Neural cell (in vitro differentiated cells): ENCODE data around the gene RBFOX2. TPM values are rescaled to one million over a fixed set of nuclear protein-coding genes. Genes with fewer than 3 reads are reported as not detected.

Experiments used
- H2AFZ ChIP-seq: fragments of 200-600, 300-800 bp; sonication (generic), shearing (Covaris generic); 2 replicates; pipeline ENCODE4 v1.6.0; 2014; ENCODE audit warnings: low read depth, mild to moderate bottlenecking, antibody characterized with exemption, low read length, moderate library complexity
- H3F3A ChIP-seq: fragments of 200-600 bp; shearing (Covaris generic); 2 replicates; pipeline ENCODE4 v1.6.1; 2016; ENCODE audit warnings: mild to moderate bottlenecking, moderate library complexity, mixed read lengths, antibody characterized with exemption, low read length; ENCODE audit not compliant: insufficient read depth, poor library complexity, severe bottlenecking
- H3K27ac ChIP-seq: fragments of 200-600, 300-800 bp; sonication (generic), shearing (Covaris generic); 2 replicates; pipeline ENCODE4 v1.5.1; 2014; ENCODE audit warnings: mild to moderate bottlenecking, low read length, moderate library complexity
- H3K27me3 ChIP-seq: fragments of 300-800, 200-600 bp; sonication (generic), shearing (Covaris generic); 2 replicates; pipeline ENCODE4 v1.6.0; 2014; ENCODE audit warnings: mild to moderate bottlenecking, low read depth, low read length, moderate library complexity; ENCODE audit not compliant: insufficient read depth
- H3K36me3 ChIP-seq: fragments of 300-800, 200-600 bp; sonication (generic), shearing (Covaris generic); 2 replicates; pipeline ENCODE4 v1.5.1; 2014; ENCODE audit warnings: mild to moderate bottlenecking, antibody characterized with exemption, low read length, moderate library complexity; ENCODE audit not compliant: insufficient read depth
- H3K4me2 ChIP-seq: fragments of 300-800, 200-600 bp; sonication (generic), shearing (Covaris generic); 2 replicates; pipeline ENCODE4 v1.6.0; 2014; ENCODE audit warnings: mild to moderate bottlenecking, low read length
- H3K4me3 ChIP-seq: fragments of 300-800, 200-600 bp; sonication (generic), shearing (Covaris generic); 2 replicates; pipeline ENCODE4 v1.5.1; 2014; ENCODE audit warnings: mild to moderate bottlenecking, low read length, moderate library complexity
- H3K79me2 ChIP-seq: fragments of 200-600 bp; shearing (Covaris generic); replicated peaks from 2 replicates; pipeline ENCODE4 v1.6.0; 2014; ENCODE audit warnings: mild to moderate bottlenecking, low read length, moderate library complexity; ENCODE audit not compliant: insufficient read depth
- H3K9ac ChIP-seq: fragments of 300-800, 200-600 bp; sonication (generic), shearing (Covaris generic); 2 replicates; pipeline ENCODE4 v1.6.1; 2016; ENCODE audit warnings: mild to moderate bottlenecking, low read length, mixed read lengths
- H3K9me2 ChIP-seq: fragments of 200-600 bp; shearing (Covaris generic); 2 replicates; pipeline ENCODE4 v1.6.1; 2016; ENCODE audit warnings: mild to moderate bottlenecking, low read length, mixed read lengths; ENCODE audit not compliant: insufficient read depth
- H3K9me3 ChIP-seq: fragments of 200-600, 300-800 bp; sonication (generic), shearing (Covaris generic); 2 replicates; pipeline ENCODE4 v1.6.1; 2016; ENCODE audit warnings: mild to moderate bottlenecking, mixed run types, low read length, moderate library complexity, mixed read lengths
- H4K20me1 ChIP-seq: fragments of 200-600 bp; shearing (Covaris generic); 2 replicates; pipeline ENCODE4 v1.6.1; 2016; ENCODE audit warnings: mild to moderate bottlenecking, mixed run types; ENCODE audit not compliant: insufficient read depth
- CTCF ChIP-seq: fragments of 450-650 bp; IDR thresholded peaks from 2 replicates; pipeline ENCODE4 v1.5.1; 2014; ENCODE audit warnings: antibody characterized with exemption, mild to moderate bottlenecking, moderate library complexity; ENCODE audit not compliant: poor library complexity, severe bottlenecking
- EP300 ChIP-seq: fragments of 450-650 bp; conservative IDR thresholded peaks from 2 replicates; pipeline ENCODE4 v1.6.1; 2014; ENCODE audit warnings: antibody characterized with exemption, mild to moderate bottlenecking, moderate library complexity; ENCODE audit not compliant: poor library complexity, severe bottlenecking
- EZH2 ChIP-seq: fragments of 200-600, 300-800 bp; shearing (Covaris generic), sonication (generic); IDR thresholded peaks from 2 replicates; pipeline ENCODE4 v1.6.1; 2014; ENCODE audit warnings: antibody characterized with exemption, low read length, borderline replicate concordance, mild to moderate bottlenecking; ENCODE audit not compliant: insufficient read depth, poor library complexity, severe bottlenecking
- MXI1 ChIP-seq: fragments of 450-650 bp; conservative IDR thresholded peaks from 2 replicates; pipeline ENCODE4 v1.6.1; 2014; ENCODE audit warnings: antibody characterized with exemption, mild to moderate bottlenecking; ENCODE audit not compliant: poor library complexity, severe bottlenecking
- POLR2AphosphoS5 ChIP-seq: IDR thresholded peaks from 2 replicates; pipeline ENCODE4 v1.6.1; 2012
- RAD21 ChIP-seq: fragments of 450-650 bp; conservative IDR thresholded peaks from 2 replicates; pipeline ENCODE4 v1.6.1; 2014; ENCODE audit warnings: antibody characterized with exemption, mild to moderate bottlenecking, moderate library complexity
- REST ChIP-seq: IDR thresholded peaks from 2 replicates; pipeline ENCODE4 v1.6.1; 2012; ENCODE audit warnings: borderline replicate concordance
- SMC3 ChIP-seq: fragments of 450-650 bp; conservative IDR thresholded peaks from 2 replicates; pipeline ENCODE4 v1.6.1; 2014; ENCODE audit warnings: antibody characterized with exemption, mild to moderate bottlenecking, moderate library complexity; ENCODE audit not compliant: poor library complexity
- TAF1 ChIP-seq: IDR thresholded peaks from 2 replicates; pipeline ENCODE4 v1.6.1; 2012; ENCODE audit warnings: low read depth
- polyA plus RNA-seq: library from polyadenylated mRNA; depleted of rRNA; stranded (reverse); fragments of >200 nt; gene quantifications from 2 replicates; pipeline ENCODE4 v1.2.3, GENCODE V29; 2014

The RBFOX2 gene
- polyA plus RNA-seq, 1 donor from 2014 or later, result 529 TPM

- no peak overlapping the region for H3K27ac ChIP-seq
- H4K20me1 ChIP-seq, result no peaks in the 10 kb centered on the region
- no peak overlapping the region for H2AFZ ChIP-seq
- H3K27me3 ChIP-seq, result no peaks in the 10 kb centered on the region
- H3K36me3 ChIP-seq, result no peaks in the 10 kb centered on the region
- peaks cover 10% of the 10 kb centered on the region for H3K79me2 ChIP-seq
- H3K9me3 ChIP-seq, result no peaks in the 10 kb centered on the region
- no peak overlapping the region for H3K4me3 ChIP-seq
- TF ChIP-seq EZH2 (no peak), POLR2AphosphoS5 (no peak), REST (no peak), EP300 (no peak), MXI1 (no peak), CTCF (no peak), SMC3 (no peak), TAF1 (no peak), RAD21 (no peak)
- H3F3A ChIP-seq, result no peaks in the 10 kb centered on the region
- H3K9ac ChIP-seq, result no peak overlapping the region
- no peak overlapping the region for H3K4me2 ChIP-seq
- no peaks in the 10 kb centered on the region for H3K9me2 ChIP-seq
Measured at GRCh38 chr22:35882211-35883030, 146.2 kb downstream of the RBFOX2 start.

DNA sequence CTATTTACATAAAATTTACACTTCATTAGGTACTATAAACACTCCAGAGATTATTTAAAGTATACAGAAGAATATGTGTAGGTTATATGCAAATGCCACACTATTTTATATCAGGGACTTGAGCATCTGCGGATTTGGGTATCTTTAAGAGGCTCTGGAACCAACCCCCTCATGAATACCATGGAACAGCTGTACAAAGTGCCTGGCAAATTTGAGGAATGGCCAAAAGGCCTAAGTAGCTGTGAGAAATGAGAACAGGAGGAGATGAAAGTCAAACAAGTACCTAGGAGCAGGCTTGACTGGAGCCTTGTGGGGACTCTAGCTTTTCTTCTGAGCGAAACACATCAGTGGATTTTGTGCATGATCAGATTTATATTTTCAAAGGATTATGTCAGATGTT lies 149.3 kb downstream of the RBFOX2 start:
- no peak overlapping the region for H3K4me2 ChIP-seq

More for the DNA sequence above, 149.3 kb downstream of the RBFOX2 start:
- Histone ChIP-seq H3F3A (no peaks in the 10 kb centered on the region), H4K20me1 (no peaks in the 10 kb centered on the region), H3K9ac (no peak overlapping the region), H3K9me3 (no peaks in the 10 kb centered on the region), H3K36me3 (no peaks in the 10 kb centered on the region), H3K4me3 (no peak overlapping the region), H3K9me2 (no peaks in the 10 kb centered on the region), H3K27ac (no peak overlapping the region), H2AFZ (no peak overlapping the region), H3K79me2 (peaks cover 13% of the 10 kb centered on the region), H3K27me3 (no peaks in the 10 kb centered on the region)
- TF ChIP-seq CTCF, result no peak
- TF ChIP-seq POLR2AphosphoS5, result no peak
- no peak for TF ChIP-seq REST
